Endometrial microvascular endothelial cells (primary cell): ENCODE measurements around the gene ARL5B. TPM values are rescaled to one million over a fixed set of nuclear protein-coding genes. Genes with fewer than 3 reads are reported as not detected.

Experiments
- in situ Hi-C: cut with HindIII; loops from 2 replicates; pipeline ENCODE4 v1.10.0; 2017; ENCODE audit warnings: low sequenced_read_pairs, low pct_unique_long_range_greater_than_20kb; ENCODE audit errors: inconsistent ontology term
- total RNA-seq: library from RNA; depleted of rRNA; stranded (reverse); fragments of >200 nt; gene quantifications from one replicate; pipeline ENCODE4 v1.2.3, GENCODE V29; 2015; ENCODE audit errors: inconsistent ontology term

ARL5B gene
- total RNA-seq, 1 donor from 2014 or later = 12.5 TPM

DNA sequence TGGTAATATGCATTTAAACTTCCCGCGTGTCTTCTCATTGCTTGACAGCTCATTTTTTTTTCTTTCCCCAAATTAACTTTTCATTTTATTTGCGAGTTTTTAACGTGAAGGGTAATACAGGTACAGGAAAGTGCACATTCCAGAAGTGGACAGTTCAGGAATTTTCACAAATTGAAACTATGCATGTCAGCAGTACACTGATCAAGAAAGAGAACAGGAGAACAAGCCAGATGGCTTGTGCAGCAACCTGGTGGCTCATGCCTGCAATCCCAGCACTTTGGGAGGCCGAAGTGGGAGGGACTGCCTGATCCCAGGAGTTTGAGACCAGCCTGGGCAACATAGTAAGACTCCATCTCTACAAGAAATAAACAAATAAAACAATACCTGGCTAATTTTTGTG, 28.5 kb downstream of the ARL5B start:
- in situ Hi-C loops = no loop called here

GRCh38 chr10:18689498-18689897, 30.3 kb downstream of the ARL5B start:
- in situ Hi-C loops = no loop called here

- in situ Hi-C loops = no loop called here
Measured at GRCh38 chr10:18690541-18690940, 31.3 kb downstream of the ARL5B start.

- in situ Hi-C loops = no loop called here
Measured at GRCh38 chr10:18699849-18700840, 40.9 kb downstream of the ARL5B start.

- in situ Hi-C loops = no loop called here
Measured at GRCh38 chr10:18703521-18703920, 44.3 kb downstream of the ARL5B start.

- in situ Hi-C loops = no loop called here
Measured at GRCh38 chr10:18710201-18710653, 51.0 kb downstream of the ARL5B start.

DNA sequence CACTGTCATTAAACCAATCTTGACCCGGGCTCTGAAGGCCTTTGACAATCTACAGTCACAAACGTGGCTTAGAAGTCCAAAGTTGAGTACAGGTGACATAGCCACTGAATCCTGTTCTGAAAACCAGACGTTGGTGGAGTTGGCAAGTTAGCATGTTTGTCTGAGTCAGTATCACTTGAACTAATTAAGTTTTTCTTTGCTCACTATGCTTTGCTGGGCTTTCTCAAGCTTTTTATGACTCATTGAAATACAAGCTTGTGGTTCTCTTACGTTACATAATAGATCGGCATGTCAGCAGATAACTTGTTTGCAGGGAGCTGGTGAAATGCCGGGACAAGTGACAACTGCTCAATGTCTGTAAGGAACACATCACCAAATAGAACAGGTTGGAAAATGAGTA, 53.8 kb downstream of the ARL5B start:
- in situ Hi-C loops = no loop called here

GRCh38 chr10:18718991-18719390, 59.8 kb downstream of the ARL5B start:
- in situ Hi-C loops = no loop called here

DNA sequence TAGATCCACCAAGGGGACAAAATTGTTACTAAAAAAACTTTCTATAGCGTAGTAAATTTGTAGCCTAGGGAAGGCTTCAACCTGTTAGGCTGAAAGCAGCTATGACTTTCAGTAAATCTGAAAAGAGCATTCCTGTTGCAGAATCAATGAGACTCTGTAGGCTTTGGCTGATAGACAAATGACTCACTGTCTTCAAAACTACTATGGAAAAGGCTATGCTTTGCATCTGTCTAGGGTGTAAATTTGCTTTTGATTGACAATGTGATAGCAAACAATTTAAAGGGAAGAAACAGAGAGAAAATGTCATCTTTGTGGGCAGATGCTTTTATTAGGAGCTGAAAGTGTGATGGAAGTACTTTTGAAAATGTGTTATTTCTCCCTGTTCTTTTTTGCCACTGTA, 60.6 kb downstream of the ARL5B start:
- in situ Hi-C loops = no loop called here

DNA sequence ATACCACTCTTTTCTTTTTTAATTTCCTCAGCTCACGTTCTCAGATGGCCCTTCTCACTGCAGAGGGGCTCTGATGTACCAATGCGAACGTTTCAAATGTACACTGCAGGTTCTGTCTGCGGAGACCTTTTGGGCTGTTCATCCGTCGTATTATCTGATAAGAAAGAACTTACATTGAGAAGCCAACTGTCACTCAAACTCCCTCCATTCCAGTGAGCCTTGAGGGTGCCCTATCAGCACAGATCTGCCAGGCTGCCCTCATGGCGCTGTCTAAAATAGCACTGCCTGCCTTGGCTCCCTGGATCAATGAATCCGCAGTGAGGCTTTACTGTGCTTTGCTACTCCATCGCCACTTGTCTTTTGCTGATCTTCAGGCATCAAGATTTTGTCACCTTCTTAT, 61.8 kb downstream of the ARL5B start:
- in situ Hi-C loops = no loop called here

DNA sequence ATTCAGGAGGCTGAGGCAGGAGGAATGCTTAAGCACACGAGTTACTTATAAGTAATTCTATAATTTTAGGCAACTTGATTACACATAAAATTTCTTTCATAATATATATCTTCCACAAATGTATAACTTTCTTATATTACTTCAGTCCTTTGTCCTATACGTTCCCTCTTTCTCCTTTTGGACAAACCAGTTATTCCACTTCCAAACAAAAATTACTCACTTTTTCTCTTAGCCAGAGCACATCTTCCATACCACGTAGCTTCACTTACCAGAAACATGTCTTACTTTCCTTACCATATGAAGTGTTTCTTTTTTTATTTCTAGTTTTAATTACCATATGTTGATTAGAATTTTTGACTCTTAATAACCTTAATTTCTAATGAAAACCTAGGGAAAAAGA, 64.6 kb downstream of the ARL5B start:
- in situ Hi-C loops = no loop called here

Other genes starting within 250 kb of the ARL5B start
- 7.6 TPM for gene NSUN6, start 7.8 kb upstream of the ARL5B start, total RNA-seq